ENCODE data around the gene HAP1.
"Not testable (repeated sequence)": the region's sequence is repeated elsewhere in the genome, so short reads cannot be mapped to it uniquely, and the experiment has no call there.

HAP1 gene, protein sequence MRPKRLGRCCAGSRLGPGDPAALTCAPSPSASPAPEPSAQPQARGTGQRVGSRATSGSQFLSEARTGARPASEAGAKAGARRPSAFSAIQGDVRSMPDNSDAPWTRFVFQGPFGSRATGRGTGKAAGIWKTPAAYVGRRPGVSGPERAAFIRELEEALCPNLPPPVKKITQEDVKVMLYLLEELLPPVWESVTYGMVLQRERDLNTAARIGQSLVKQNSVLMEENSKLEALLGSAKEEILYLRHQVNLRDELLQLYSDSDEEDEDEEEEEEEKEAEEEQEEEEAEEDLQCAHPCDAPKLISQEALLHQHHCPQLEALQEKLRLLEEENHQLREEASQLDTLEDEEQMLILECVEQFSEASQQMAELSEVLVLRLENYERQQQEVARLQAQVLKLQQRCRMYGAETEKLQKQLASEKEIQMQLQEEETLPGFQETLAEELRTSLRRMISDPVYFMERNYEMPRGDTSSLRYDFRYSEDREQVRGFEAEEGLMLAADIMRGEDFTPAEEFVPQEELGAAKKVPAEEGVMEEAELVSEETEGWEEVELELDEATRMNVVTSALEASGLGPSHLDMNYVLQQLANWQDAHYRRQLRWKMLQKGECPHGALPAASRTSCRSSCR

DNA sequence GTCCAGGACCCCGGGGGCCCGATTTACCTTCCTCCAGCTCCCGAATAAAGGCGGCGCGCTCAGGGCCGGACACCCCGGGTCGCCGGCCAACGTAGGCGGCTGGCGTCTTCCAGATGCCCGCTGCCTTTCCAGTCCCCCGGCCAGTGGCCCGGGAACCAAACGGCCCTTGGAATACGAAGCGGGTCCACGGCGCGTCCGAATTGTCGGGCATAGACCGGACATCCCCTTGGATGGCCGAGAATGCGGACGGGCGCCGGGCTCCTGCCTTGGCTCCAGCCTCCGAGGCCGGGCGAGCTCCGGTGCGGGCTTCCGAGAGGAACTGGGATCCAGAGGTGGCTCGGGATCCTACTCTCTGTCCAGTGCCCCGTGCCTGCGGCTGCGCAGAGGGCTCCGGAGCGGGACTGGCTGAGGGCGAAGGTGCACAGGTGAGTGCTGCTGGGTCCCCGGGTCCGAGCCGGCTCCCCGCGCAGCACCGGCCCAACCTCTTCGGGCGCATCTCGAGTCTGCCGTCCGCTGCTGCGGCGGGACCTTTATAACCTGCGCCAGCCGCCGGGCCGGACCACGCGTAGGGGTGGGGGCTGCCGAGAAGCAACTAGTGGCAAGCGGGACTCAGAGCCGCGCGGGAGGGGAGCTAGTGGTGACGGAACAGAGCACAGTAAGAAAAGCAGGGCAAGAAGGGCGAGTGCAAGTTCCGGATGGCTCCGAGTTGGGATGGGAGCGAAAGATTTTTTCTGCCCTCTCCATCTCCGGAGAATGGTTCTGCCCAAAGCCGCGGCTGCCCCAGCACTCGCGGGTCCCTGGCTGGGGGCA, at the start of gene HAP1:
Gene HAP1, minus strand, starts transcription at position 505 of the 810 bp plus-strand sequence. Its CDS starts 9 bp downstream, at position 496.
- H3K27ac ChIP-seq (ENCODE audit: low read depth in 2 of 2, low read length in 2 of 2): no peak within 1 kb of the TSS
- H3K4me1 ChIP-seq (ENCODE audit: control insufficient read depth in 2 of 2, insufficient read depth in 2 of 2, low read length in 2 of 2): peaks cover 0 to 9% of the 10 kb centered on the region in 2 donors
- peak within 1 kb of the TSS; percentile 27 to 39 for H3K4me3 ChIP-seq (ENCODE audit: low read length in 2 of 2)
- H3K27me3 ChIP-seq (ENCODE audit: control insufficient read depth in 2 of 2, insufficient read depth in 2 of 2, low read length in 2 of 2): peaks cover 35 to 50% of the 10 kb centered on the region in 2 donors
- H3K9ac ChIP-seq (ENCODE audit: low read depth in 1 of 2, low read length in 2 of 2): no peak within 1 kb of the TSS
- H3K9me3 ChIP-seq (ENCODE audit: control insufficient read depth in 2 of 2, low read length in 2 of 2): no peaks in the 10 kb centered on the region
- H3K36me3 ChIP-seq (ENCODE audit: control insufficient read depth in 2 of 2, insufficient read depth in 2 of 2, low read length in 2 of 2): no peaks in the 10 kb centered on the region

GRCh38 chr17:41782142-41782541, 47.7 kb upstream of the HAP1 start:
- Histone ChIP-seq H3K36me3 (ENCODE audit: control insufficient read depth in 2 of 2, insufficient read depth in 2 of 2, low read length in 2 of 2) (peaks cover 1 to 3% of the 10 kb centered on the region in 2 donors), H3K4me1 (ENCODE audit: control insufficient read depth in 2 of 2, insufficient read depth in 2 of 2, low read length in 2 of 2) (peaks cover 29 to 42% of the 10 kb centered on the region in 2 donors), H3K9me3 (ENCODE audit: control insufficient read depth in 2 of 2, low read length in 2 of 2) (no peaks in the 10 kb centered on the region), H3K4me3 (ENCODE audit: low read length in 2 of 2) (no peak overlapping the region), H3K9ac (ENCODE audit: low read depth in 1 of 2, low read length in 2 of 2) (peak overlapping the region; percentile 41 to 47), H3K27ac (ENCODE audit: low read depth in 2 of 2, low read length in 2 of 2) (peak overlapping the region in 1 of 2 donors; percentile 38), H3K27me3 (ENCODE audit: control insufficient read depth in 2 of 2, insufficient read depth in 2 of 2, low read length in 2 of 2) (no peaks in the 10 kb centered on the region)

DNA sequence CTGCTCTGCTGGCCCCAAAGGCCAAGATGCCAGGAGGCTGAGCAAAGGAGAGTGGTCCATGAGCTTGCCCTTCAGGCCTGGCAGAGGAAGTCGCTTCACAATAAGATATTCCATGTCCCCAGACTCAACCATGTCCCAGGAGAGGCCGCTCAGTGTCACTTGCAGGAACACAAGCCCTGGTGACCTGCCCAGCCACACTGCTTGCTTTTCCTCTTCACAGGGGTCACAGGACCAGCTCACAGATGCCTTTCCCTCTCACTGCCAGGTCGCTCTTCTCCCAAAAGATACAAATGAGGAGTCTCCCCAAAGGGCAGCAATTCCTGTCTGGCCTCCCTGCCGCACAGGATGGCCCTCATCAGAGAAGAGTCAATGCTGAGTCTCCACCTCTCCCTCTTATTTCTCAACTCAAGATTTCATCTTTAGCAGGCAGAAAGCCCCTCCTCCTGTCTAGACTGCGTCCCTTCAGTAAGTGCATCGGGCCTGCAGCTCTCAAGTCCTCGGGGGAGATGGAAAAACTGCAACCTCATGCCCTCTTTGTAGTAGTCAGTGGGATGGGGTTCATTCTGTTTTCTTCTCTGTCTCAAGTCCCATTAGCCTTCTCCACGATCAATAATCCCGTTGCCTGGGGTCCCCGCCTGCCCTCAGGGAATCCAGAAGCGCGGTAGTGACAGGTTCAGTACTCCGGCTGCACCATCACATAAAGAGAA, 47.1 kb upstream of the HAP1 start:
- no peaks in the 10 kb centered on the region for H3K9me3 ChIP-seq (ENCODE audit: control insufficient read depth in 2 of 2, low read length in 2 of 2)
- no peaks in the 10 kb centered on the region for H3K27me3 ChIP-seq (ENCODE audit: control insufficient read depth in 2 of 2, insufficient read depth in 2 of 2, low read length in 2 of 2)
- H3K36me3 ChIP-seq (ENCODE audit: control insufficient read depth in 2 of 2, insufficient read depth in 2 of 2, low read length in 2 of 2): peaks cover 3% of the 10 kb centered on the region in 2 donors
- H3K4me3 ChIP-seq (ENCODE audit: low read length in 2 of 2): no peak overlapping the region
- peak overlapping the region in 1 of 2 donors; percentile 38 for H3K27ac ChIP-seq (ENCODE audit: low read depth in 2 of 2, low read length in 2 of 2)
- H3K4me1 ChIP-seq (ENCODE audit: control insufficient read depth in 2 of 2, insufficient read depth in 2 of 2, low read length in 2 of 2): peaks cover 31 to 44% of the 10 kb centered on the region in 2 donors
- peak overlapping the region in 1 of 2 donors; percentile 41 for H3K9ac ChIP-seq (ENCODE audit: low read depth in 1 of 2, low read length in 2 of 2)

GRCh38 chr17:41779954-41780353, 45.5 kb upstream of the HAP1 start:
- no peak overlapping the region for H3K4me3 ChIP-seq (ENCODE audit: low read length in 2 of 2)
- H3K27me3 ChIP-seq (ENCODE audit: control insufficient read depth in 2 of 2, insufficient read depth in 2 of 2, low read length in 2 of 2): no peaks in the 10 kb centered on the region
- no peaks in the 10 kb centered on the region for H3K9me3 ChIP-seq (ENCODE audit: control insufficient read depth in 2 of 2, low read length in 2 of 2)
- peaks cover 47 to 51% of the 10 kb centered on the region in 2 donors for H3K4me1 ChIP-seq (ENCODE audit: control insufficient read depth in 2 of 2, insufficient read depth in 2 of 2, low read length in 2 of 2)
- no peak overlapping the region for H3K27ac ChIP-seq (ENCODE audit: low read depth in 2 of 2, low read length in 2 of 2)
- H3K36me3 ChIP-seq (ENCODE audit: control insufficient read depth in 2 of 2, insufficient read depth in 2 of 2, low read length in 2 of 2): peaks cover 3 to 7% of the 10 kb centered on the region in 2 donors
- no peak overlapping the region for H3K9ac ChIP-seq (ENCODE audit: low read depth in 1 of 2, low read length in 2 of 2)

DNA sequence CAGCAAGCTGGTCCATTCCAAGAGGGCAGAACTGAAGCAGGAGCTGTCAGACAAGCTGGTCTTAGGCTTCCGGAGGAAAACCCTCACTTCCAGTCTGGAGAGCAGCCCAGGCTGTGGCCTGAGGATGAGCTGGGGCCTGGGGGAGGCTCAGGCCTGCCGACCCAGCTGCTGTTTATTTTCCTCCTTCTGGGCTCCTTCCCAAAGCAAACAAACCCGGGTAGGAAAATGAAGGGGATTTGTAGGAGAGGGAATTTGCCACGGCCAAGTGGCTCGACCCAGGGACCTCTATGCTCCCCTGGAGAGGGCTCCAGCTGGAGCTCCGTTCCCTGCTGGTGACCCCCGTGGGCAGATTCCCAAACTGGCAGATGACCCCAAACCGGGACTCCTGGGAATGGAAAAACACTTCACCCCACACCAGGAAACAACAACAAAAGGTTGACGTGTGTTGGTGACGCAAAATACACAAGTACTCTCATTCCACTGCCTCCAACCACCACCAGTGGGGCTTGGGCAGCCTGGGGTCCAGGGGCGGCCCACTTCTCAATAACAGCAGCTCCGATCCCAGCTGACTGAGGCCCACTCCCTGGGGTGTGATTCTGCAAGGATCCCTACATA, 43.2 kb upstream of the HAP1 start:
- Histone ChIP-seq H3K27me3 (ENCODE audit: control insufficient read depth in 2 of 2, insufficient read depth in 2 of 2, low read length in 2 of 2) (no peaks in the 10 kb centered on the region), H3K4me3 (ENCODE audit: low read length in 2 of 2) (peak overlapping the region in 1 of 2 donors; percentile 7), H3K4me1 (ENCODE audit: control insufficient read depth in 2 of 2, insufficient read depth in 2 of 2, low read length in 2 of 2) (peaks cover 57 to 64% of the 10 kb centered on the region in 2 donors), H3K9ac (ENCODE audit: low read depth in 1 of 2, low read length in 2 of 2) (peak overlapping the region; percentile 44 to 72), H3K27ac (ENCODE audit: low read depth in 2 of 2, low read length in 2 of 2) (peak overlapping the region; percentile 95), H3K9me3 (ENCODE audit: control insufficient read depth in 2 of 2, low read length in 2 of 2) (no peaks in the 10 kb centered on the region), H3K36me3 (ENCODE audit: control insufficient read depth in 2 of 2, insufficient read depth in 2 of 2, low read length in 2 of 2) (peaks cover 3 to 10% of the 10 kb centered on the region in 2 donors)

DNA sequence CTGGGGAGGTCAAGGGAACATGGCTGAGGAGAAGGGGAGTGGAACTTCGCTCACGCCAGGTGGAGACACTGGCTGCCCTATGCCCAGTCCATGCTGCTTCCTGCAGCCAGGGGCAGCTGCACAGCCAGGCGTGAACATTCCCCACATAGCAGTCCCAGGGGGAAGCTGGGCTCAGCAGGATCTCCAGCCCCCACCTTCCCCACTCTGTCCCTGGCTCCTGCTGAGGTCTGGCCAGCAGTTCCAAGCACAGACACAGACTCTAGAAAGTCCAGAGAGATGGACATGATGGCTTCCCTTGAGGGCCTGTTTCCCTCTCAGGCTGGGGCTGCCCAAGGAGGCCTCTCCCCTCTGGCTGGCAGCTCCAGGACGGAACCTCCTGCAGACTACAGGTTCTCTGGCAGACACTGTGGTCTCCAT, 42.7 kb upstream of the HAP1 start:
- H3K9me3 ChIP-seq (ENCODE audit: control insufficient read depth in 2 of 2, low read length in 2 of 2): no peaks in the 10 kb centered on the region
- H3K4me3 ChIP-seq (ENCODE audit: low read length in 2 of 2): peak overlapping the region; percentile 7 to 11
- H3K9ac ChIP-seq (ENCODE audit: low read depth in 1 of 2, low read length in 2 of 2): peak overlapping the region; percentile 44 to 72
- peaks cover 3 to 11% of the 10 kb centered on the region in 2 donors for H3K36me3 ChIP-seq (ENCODE audit: control insufficient read depth in 2 of 2, insufficient read depth in 2 of 2, low read length in 2 of 2)
- no peaks in the 10 kb centered on the region for H3K27me3 ChIP-seq (ENCODE audit: control insufficient read depth in 2 of 2, insufficient read depth in 2 of 2, low read length in 2 of 2)
- peak overlapping the region; percentile 95 for H3K27ac ChIP-seq (ENCODE audit: low read depth in 2 of 2, low read length in 2 of 2)
- peaks cover 57 to 64% of the 10 kb centered on the region in 2 donors for H3K4me1 ChIP-seq (ENCODE audit: control insufficient read depth in 2 of 2, insufficient read depth in 2 of 2, low read length in 2 of 2)

- peak overlapping the region; percentile 95 for H3K27ac ChIP-seq (ENCODE audit: low read depth in 2 of 2, low read length in 2 of 2)
These were observed 41.9 kb upstream of the HAP1 start for GRCh38 chr17:41776262-41776900.

GRCh38 chr17:41775394-41776226, 41.2 kb upstream of the HAP1 start:
- peak overlapping the region; percentile 56 to 82 for H3K9ac ChIP-seq (ENCODE audit: low read depth in 1 of 2, low read length in 2 of 2)
- no peaks in the 10 kb centered on the region for H3K9me3 ChIP-seq (ENCODE audit: control insufficient read depth in 2 of 2, low read length in 2 of 2)
- peaks cover 15 to 16% of the 10 kb centered on the region in 2 donors for H3K36me3 ChIP-seq (ENCODE audit: control insufficient read depth in 2 of 2, insufficient read depth in 2 of 2, low read length in 2 of 2)
- H3K27me3 ChIP-seq (ENCODE audit: control insufficient read depth in 2 of 2, insufficient read depth in 2 of 2, low read length in 2 of 2): no peaks in the 10 kb centered on the region
- H3K4me1 ChIP-seq (ENCODE audit: control insufficient read depth in 2 of 2, insufficient read depth in 2 of 2, low read length in 2 of 2): peaks cover 62 to 74% of the 10 kb centered on the region in 2 donors
- peak overlapping the region in 1 of 2 donors; percentile 31 for H3K4me3 ChIP-seq (ENCODE audit: low read length in 2 of 2)
- H3K27ac ChIP-seq (ENCODE audit: low read depth in 2 of 2, low read length in 2 of 2): peak overlapping the region; percentile 95

More at GRCh38 chr17:41776262-41776900, 41.9 kb upstream of the HAP1 start:
- H3K27me3 ChIP-seq (ENCODE audit: control insufficient read depth in 2 of 2, insufficient read depth in 2 of 2, low read length in 2 of 2); H3K4me3 ChIP-seq (ENCODE audit: low read length in 2 of 2); H3K9me3 ChIP-seq (ENCODE audit: control insufficient read depth in 2 of 2, low read length in 2 of 2): not testable (repeated sequence)
- Histone ChIP-seq H3K4me1 (ENCODE audit: control insufficient read depth in 2 of 2, insufficient read depth in 2 of 2, low read length in 2 of 2) (peaks cover 60 to 72% of the 10 kb centered on the region in 2 donors), H3K36me3 (ENCODE audit: control insufficient read depth in 2 of 2, insufficient read depth in 2 of 2, low read length in 2 of 2) (peaks cover 10 to 11% of the 10 kb centered on the region in 2 donors), H3K9ac (ENCODE audit: low read depth in 1 of 2, low read length in 2 of 2) (peak overlapping the region; percentile 56 to 82)

Data from mucosa of rectum (tissue), 2 donors.